Activated T-cell treated with anti-CD3 and anti-CD28 coated beads, Interleukin-2, amount 50 U/mL, for 1 hour (primary cell): ENCODE results near the gene ST7.
A peak's percentile ranks its signal among the peaks of the same experiment; 100 is the strongest.
"Not testable (repeated sequence)": the region's sequence is repeated elsewhere in the genome, so short reads cannot be mapped to it uniquely, and the experiment has no call there.

ENCODE experiments used
- DNase-seq: peaks from one replicate; pipeline ENCODE4 v3.0.0-alpha.2; 2020

The ST7 gene

DNA sequence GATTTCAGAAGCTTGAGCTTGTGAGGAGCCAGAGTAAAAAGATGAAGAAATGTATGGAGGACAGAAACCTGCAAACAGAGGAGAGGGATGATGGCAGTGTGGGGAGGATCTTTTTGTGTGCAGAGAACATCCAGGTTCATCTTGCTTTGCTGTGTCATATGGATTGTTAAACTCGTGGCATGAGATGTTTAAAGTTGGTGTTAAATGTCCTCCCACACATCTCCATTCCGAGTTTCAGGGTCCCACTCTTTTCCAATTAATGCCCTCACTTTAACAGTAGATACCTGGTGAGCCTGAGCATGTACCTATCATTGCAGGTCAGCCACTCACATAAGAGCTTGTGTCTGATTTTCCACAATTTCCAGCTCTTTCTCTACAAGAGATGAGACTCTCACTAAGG is 147.7 kb downstream of the ST7 start:
- no peak for DNase-seq

DNA sequence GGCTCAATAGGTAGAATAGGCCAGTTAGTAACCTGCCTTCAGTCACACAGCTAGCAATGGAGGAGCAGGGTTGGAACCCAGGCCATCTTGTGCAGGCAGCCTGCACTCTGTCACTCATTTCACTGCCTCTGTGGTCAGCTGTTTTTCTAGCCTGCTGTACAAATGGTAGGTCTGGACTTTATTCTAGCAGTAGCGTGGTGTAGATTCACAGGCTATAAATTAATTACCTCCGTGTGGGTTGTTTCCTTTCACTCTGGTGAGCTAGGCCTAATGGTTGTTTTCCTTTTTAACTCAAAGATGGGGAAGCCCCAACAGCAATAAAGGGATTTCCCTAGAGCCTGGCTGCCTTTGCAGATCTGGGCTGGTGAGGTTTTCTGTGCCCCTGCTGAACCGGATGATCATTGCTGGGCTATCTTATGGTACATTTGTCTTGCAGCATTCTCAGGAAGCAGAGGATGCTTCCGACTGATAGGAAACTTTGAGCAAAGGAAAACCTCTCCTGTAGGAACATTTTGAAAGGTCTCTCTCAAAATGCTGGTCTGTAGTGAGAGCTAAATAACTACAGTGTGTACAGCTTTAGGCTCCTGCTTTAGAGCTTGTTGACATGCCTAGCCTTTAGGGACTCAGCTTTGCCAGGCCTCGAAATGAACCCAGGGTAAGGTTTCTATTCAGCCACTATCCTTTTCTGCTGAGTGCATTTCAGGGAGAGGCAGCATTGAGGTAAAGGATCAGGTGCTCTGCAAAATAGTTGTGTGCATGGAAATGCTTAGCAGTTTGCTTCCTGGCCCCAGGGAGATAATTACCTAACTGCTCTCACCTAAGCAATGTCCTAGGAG is 157.4 kb downstream of the ST7 start:
- DNase-seq: peak; percentile 24

DNA sequence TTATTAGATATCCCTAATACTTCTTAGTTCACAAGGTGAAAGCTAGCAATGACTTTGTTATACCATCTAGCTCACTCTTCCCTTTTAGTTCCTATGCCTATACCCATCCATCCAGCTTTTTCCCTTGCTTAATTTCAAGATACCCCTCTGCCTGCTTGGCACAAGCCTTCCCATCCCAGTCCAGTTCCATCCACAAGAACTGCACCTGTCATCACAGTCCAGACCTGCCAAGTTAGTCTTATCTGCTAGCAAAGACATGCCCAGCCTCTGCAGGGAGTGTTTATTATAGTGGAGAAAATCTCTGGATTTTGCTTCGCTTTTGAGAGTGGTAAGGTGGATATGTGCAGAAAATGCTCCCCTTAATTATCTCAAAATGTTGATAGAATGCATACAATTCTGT is 158.2 kb downstream of the ST7 start:
- DNase-seq: no peak

DNA sequence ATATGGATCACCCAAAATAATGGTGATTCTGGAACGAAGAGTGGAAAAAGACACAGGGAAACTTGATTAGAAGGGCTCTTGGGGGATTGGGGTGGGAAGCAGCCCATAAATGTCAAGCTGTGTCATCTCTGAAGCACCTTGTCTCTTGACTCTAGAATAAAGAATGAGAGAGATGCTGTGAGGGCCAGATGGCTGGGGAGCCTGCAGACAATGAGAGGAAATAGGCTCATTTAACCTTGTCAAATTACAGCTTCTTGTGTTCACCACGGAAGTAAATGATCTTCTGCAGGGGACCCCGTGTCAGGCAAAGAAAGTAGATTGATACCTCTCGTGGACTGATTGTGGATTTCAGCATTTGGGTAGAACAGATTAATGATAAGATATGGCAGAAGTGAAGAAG is 159.3 kb downstream of the ST7 start:
- DNase-seq: no peak

DNA sequence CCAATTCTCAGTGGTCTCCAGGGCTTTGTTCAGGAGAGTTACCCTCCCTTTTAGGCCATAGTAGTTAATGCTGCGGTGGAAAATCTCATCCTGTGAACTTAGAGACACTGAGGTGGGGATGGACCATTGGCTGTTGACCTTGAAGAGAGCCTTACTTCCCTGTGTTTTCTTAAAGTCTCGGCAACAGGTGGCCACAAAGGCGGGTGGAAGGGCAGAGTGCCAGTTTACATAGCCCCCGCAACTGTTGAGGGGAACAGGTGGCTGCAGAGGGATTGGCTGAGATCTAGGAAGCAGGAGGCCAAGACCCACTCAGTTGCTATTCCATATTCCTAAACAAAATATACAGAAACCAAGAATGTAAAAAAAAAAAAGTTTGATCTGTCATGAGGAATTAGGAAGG is 160.6 kb downstream of the ST7 start:
- no peak for DNase-seq

DNA sequence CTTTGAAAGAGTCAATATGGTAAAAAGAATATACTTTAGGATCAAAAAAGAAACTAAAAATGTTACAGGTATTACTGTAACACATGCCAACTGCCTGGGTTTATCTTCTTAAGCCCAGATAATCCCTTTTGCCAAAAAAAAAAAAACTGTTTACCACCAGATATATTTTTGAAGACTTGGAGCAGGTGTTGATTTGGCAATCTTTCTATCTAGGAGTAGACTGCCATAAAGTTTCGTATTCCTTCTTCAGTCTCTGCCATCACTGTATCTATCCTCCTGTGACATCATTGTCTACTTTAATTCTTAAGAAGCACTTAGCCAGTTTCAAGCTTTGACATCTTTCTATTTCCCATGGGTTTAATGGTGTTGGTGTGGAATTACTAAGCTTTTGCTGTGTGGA is 161.0 kb downstream of the ST7 start:
- DNase-seq: no peak

DNA sequence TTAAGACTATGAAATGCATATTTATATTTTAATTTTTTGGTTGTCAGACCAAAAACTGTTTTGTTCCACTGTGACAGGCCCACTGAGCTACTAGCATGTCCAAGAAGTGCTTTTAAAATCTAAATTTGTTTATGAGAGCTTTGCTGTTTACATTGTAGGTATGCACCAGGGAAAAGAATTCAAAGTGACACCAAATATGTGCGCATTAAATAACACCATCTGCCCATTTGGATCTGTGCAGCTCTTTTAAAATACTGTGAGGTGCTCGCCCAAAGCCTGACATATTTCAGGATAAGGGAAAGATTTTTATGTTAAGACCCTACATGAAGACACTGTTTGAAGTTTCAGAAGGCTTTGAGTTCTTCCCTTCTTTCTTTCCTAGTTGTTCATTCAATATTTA is 162.9 kb downstream of the ST7 start:
- no peak for DNase-seq

DNA sequence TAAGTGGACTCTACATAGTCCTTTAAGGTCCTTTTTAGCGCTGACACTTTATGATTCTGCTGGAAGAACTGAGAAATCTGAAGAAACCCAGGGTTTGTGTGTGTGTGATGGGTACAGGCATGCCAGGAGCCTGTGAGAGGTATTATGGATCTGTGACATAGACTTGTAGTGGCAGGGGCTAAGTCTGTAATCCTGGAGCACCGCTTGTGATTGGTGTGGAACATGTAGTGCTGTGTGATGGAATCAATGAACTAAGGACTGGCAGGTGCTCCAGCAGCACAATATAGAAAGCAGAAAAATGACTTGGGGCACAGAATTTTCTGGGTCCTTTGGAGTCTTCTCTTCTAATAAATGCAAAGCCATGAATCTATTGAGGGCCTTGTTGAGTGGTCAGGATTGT is 163.9 kb downstream of the ST7 start:
- no peak for DNase-seq

DNA sequence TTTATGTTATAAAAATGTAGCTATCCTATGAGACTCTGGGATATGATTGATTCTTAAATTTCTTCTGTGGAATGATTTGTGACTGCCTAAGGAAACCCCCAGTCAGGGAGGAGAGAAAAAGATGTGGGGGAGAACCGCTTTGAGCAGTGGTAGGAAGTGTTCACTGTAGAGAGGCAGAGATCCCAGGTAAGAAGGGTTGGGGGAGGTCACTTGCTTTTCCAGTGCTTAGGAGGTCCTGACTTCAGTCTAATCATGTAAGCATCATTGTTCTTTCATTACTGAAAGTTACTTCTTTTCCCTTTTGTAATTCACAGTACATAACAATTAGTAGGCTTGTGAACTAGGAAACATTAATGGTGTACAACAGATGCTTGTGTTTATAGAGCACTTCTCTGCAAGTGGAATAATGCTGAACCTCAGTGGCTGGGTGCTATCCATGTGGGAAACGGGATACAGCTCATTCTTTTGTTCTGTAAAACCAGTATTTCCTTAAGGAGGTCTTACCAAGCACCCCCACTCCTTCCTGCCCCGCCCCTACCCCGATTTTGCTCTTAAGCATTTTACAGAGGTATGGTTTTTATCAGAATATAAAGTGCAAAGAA is 165.4 kb downstream of the ST7 start:
- no peak for DNase-seq

DNA sequence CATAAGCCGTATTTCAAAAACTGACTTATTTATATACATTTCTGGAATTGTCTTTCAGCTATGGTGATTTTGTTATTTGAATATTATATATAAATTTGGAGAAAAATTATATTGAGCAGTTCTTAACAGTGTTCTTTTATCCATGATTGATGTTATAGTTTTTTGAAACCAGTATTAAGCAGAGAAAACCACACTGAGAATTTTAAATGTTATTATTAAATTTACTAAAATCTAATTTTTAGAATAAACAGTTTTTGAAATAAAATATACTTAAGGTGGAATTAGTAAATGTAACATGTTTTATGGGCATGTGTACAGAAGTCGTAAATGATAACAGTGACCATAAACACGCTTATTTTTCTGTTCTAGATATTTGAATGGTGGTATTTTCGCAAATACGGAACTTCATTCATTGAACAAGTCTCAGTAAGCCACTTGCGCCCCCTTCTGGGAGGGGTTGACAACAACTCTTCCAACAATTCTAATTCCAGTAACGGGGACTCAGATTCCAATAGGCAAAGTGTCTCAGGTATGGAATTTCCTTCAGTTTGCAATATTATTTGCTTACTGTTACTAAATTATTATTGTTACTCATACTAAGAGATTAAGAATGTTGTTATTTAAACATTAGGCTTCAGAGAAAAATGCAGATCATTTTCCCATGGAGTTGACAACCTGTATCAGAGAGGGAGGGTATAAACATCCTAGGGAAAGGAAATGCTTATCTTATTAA is 166.1 kb downstream of the ST7 start:
- peak; percentile 73 for DNase-seq

DNA sequence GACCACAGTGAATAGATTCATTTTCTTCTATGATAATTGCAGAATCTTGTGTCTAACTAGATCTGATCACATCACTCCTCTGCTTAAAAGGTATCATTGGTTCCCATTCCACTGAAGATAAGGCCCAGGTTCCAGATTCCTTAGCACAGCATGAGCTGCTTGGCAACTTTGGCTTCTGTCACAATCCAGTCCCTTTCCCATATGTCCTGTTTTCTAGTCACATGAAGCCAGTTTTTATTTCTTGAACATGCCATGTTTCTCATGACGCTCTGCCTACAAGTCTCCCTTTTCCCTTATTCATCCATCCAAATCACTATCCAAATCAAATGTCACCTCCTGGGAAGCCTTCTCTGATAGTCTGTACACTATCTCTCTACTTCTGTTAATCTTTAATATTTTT is 167.0 kb downstream of the ST7 start:
- DNase-seq: not testable (repeated sequence)

DNA sequence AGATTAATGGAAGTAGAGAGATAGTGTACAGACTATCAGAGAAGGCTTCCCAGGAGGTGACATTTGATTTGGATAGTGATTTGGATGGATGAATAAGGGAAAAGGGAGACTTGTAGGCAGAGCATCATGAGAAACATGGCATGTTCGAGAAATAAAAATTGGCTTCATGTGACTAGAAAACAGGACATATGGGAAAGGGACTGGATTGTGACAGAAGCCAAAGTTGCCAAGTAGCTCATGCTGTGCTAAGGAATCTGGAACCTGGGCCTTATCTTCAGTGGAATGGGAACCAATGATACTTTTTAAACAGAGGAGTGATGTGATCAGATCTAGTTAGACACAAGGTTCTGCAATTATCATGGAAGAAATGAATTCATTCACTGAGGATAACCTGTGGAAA is 168.7 kb downstream of the ST7 start:
- DNase-seq: not testable (repeated sequence)

DNA sequence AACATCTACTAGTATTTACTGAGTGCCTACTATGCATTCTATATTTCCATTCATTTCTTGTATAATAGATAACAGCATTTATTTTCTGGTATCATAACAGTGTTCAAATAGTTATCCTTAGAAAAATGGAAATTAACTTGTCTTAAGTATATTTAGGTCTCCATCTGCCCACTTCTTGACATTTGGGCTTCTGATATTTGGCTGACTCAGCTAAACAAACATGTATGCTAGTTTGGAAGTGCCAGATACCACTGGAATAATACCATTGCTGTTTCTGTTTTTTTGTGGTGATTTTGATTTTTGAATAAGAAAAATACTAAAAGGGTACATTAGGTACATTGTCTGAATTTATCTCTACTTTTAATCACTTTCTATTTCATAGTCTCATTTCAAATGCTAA is 169.2 kb downstream of the ST7 start:
- no peak for DNase-seq

DNA sequence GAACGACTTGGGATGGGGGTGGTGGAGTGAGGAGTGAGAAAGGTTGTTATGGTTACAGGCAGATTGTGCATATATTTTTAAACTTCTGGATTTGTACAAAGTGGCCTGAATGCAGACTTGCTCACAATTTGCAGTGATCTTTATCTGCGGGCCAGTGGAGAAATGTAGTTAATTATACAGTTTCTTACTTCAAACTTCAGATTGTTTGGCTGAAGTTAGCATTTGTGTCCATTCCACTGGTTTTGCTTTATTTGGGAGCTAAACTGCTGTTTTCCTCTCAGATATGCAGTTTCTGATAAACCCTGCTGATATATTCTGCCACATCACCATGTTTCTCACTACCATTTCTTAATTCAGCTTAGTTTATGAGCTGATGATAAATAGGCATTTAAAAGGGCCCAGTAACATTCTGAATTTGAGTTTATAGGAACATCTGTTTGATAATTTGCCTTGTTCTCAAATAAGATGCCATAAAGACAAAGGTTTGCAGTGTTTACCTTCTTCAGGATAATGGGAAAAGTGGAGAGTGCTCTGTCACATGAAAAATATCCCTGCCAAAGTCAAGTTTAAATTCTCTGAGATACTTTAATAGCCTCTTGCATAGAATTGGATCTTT is 170.1 kb downstream of the ST7 start:
- no peak for DNase-seq

DNA sequence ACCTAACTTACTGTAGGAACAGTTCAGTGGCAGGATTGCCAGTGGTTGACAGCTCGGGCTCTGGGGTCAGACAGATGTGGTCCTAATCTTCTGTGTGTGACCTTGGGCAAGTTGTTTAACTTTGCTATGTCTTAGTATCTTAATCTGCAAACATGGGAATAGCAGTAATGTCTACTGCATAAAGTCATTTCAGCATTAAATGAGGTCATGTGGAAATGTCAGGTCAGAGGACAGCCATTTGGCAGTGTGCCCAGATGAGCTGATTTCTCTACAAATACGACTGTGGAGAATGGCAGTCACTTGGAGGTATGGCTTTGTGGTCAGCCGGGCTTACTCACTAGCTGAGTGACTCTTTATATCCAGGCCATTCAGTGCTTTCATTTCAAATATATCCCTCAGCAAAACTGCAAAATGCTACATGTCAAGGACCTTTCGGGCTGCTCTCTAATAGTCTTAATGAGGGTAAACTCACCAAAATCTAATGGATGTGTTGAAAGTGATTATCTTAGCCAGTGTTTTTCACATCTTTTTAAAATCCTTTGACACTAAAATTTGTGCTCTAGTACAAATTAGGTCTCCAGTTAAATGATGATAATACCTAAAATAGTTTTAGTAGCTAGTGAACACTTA is 171.4 kb downstream of the ST7 start:
- no peak for DNase-seq

DNA sequence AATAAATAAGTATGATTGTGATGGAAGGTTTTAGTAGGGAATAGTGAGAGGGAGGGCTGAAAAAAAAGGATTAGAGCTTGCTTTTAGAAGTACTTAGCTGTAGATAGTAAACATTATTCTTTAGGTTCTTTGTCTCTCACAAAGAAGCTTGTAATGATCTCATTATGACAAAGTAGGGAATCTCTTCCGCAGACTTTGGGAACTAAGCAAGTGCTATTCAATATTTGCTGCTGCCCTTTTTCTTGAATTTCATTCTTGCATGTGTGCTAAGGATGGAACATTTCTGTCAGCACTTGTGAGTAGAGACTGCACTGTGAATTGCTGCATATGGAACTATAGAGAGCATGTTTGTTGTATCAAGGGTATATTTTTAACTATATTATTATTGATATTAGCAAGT is 173.4 kb downstream of the ST7 start:
- DNase-seq: no peak

DNA sequence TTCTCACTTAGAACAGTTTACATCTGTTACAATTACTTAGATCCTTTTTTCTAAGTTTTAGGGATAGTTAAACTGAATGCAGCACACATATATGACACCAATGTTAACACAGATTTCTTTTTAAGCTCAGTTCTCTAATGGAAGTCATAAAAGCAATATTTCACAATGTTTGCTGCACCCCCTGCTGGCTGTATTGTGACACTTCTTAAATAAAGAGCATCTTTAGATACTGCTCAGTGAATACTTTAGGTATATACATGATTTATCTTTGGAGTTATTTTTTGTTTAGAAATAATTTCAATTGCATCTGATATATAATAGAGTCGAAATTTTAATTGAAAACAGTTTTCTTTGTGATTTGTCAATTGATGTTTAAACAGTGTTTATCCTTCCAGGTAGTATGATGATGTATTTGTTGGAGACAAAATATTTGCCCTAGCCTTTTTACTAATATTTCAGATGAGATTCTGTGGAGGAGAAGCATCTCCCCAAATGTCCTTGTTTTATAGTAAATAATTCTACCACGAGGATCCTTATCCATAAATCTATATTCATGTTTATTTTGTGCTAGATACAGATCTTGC is 174.4 kb downstream of the ST7 start:
- DNase-seq: peak; percentile 29

DNA sequence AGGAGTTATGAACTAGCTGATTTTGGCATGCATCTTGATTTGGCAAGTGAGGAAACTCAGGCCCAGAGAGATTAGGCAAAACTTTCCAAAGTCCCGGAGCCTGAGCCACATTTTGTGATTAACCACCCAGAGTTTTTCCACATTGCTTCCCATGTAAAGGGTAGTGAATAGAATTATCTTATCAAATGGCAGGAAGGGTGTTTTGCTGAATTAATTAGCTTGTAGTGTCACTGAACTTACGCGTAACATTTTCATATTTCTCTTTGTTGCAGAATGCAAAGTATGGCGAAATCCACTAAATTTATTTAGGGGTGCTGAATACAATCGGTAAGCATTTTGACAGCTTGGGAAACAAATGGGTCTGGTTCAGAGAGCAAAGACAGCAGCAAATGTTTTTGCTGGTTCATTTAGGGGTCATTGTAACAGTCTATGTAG is 176.2 kb downstream of the ST7 start:
- no peak for DNase-seq

DNA sequence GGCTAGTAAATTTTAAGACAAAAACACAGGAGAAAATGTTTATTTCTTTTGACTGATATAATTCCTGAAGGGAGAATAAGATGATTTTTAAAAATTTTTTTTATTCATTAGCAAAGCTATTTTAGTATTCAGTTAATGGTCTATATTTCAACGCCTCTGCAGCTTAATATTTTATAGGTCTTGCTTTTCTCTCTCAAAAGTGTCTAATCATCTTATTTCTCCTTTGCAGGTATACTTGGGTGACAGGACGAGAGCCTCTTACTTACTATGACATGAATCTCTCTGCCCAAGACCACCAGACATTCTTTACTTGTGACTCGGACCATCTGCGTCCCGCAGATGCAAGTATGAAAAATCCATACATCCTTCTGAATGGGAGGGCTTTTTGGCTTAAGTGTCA is 177.0 kb downstream of the ST7 start:
- no peak for DNase-seq

DNA sequence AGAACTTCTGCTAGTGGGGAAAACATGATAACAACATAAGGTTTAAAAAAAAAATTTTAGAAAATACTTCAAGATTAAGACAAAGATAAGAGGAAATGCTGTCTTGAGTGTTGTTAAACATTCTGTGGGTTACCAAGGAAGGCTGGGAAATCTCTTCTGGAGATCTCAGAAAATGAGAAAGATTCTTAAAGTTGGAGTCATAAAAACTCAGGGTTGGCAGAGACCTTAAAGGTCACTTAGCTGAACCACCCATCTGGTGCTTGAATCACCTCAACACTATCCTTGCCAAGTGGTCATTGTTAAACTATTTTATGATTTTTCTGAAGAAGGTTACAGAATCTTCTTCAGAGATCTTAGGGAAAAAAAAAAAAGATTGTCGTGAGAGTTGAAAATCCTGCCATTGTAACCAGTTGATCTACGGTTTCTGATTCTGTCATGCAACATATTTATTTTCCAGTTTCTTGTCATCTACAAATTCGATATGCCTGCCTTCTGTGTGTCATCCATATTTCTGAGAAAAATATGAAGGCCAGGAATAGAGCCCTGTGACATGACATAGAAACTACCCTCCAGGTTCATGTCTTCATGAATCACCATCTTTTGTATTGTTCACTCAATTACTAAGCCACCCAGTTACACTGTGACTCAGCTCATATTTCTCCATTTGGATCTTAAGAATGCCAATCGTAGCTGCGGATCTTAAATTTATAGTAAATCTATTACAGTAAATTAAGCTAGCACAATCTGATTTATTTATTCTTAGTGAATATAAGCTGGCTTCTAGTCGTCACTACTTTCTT is 179.2 kb downstream of the ST7 start:
- DNase-seq: no peak

DNA sequence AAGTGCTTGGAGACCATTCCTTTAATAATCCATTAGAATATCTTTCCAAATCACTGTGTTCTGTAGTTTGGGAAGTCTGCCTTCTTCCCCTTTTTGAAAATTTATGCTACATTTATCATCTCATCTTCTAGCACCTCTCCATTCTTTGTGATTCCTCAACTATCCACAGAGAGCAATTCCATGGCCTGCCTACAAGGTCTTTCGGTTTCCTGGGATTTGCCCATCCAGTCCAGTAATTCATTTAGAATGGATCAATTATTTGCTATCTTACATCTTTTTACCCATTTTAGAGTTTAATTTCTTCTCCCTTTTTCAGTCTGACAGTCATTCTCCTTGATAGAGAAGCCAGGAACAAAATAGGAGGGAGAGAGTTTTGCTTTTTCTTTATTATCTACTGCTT is 179.8 kb downstream of the ST7 start:
- no peak for DNase-seq

DNA sequence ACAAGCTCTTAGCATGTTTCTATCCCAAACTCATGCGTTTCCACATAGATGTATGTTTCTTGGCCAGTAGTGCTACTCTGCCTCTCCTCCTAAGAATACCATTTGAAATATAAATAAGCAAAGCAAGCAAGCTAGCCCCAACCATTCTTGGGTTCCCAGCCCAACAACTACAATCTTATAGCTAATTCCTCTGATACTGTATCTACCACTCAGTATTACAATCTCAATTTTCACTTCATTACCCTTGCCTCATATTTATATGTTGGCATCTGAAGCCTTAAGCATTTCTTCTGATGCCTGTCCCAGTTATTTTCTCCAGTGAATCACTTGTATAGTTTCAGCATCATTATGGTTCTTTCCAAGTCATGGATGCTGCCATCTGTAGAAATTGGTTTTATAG is 181.1 kb downstream of the ST7 start:
- no peak for DNase-seq
